Cardiac muscle cell (in vitro differentiated cells and primary cell): Measurements from ENCODE around the gene IQGAP3. TPM values are rescaled to one million over a fixed set of nuclear protein-coding genes. Genes with fewer than 3 reads are reported as not detected.
"Not testable (repeated sequence)": the region's sequence is repeated elsewhere in the genome, so short reads cannot be mapped to it uniquely, and the experiment has no call there.

Source experiments
- DNase-seq, 2 donors: peaks; one replicate each; pipeline versions ENCODE4 v3.0.0 to v3.0.0-alpha.2; 2010 to 2017; ENCODE audit warnings: low read depth in 1 of 2, low spot score in 1 of 2
- H3K27ac ChIP-seq: fragments of 200-600 bp; sonication (generic); 2 replicates; pipeline ENCODE4 v1.5.1; 2016
- H3K27me3 ChIP-seq: fragments of 200-600 bp; sonication (generic); 2 replicates; pipeline ENCODE4 v1.6.0; 2016; ENCODE audit warnings: control low read depth
- H3K36me3 ChIP-seq: fragments of 200-600 bp; sonication (generic); 2 replicates; pipeline ENCODE4 v1.5.1; 2016; ENCODE audit warnings: control low read depth
- H3K4me1 ChIP-seq: fragments of 200-600 bp; sonication (generic); 2 replicates; pipeline ENCODE4 v1.8.1; 2017; ENCODE audit warnings: low read depth, mild to moderate bottlenecking, mixed run types
- H3K4me3 ChIP-seq: fragments of 200-600 bp; sonication (generic); 2 replicates; pipeline ENCODE4 v1.5.1; 2016; ENCODE audit warnings: mild to moderate bottlenecking
- H3K9me3 ChIP-seq: fragments of 200-600 bp; sonication (generic); 2 replicates; pipeline ENCODE4 v1.5.1; 2017; ENCODE audit warnings: low read depth, mild to moderate bottlenecking, control low read depth
- CTCF ChIP-seq: IDR thresholded peaks from 2 replicates; pipeline ENCODE4 v1.5.1; 2012; ENCODE audit warnings: low read depth, mild to moderate bottlenecking, low read length
- polyA plus RNA-seq: library from polyadenylated mRNA; unstranded; fragments of >200 nt; fragmentation: Nextera tagmentation; extraction: Ambion mirVana; gene quantifications from 2 replicates; pipeline ENCODE4 v1.2.1, GENCODE V29; 2016
- total RNA-seq: library from RNA; depleted of rRNA; stranded (reverse); fragments of >200 nt; gene quantifications from 2 replicates; pipeline ENCODE4 v1.2.3, GENCODE V29; 2016

IQGAP3 gene
- total and polyA plus RNA-seq, 2 experiments from 2014 or later: 0.95 to 31.8 TPM

DNA sequence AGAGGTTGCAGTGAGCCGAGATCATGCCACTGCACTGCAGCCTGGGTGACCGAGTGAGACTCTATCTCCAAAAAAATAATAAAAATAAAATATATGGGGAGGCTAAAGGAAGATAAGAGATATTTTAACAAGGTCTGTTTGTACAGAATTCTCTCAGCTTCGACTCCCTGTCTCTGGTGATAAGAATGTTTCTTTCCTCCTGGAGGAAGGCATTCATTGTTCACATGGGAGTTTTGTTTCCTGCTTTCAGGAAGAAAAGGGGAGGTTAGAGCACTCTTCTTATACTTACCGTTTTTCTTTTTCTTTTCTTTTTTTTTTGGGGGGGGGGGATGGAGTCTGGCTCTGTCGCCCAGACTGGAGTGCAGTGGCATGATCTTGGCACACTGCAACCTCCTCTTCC, 17.2 kb upstream of the IQGAP3 start:
- TF ChIP-seq CTCF: no peak
- Histone ChIP-seq H3K27ac (no peak overlapping the region), H3K36me3 (peaks cover 6% of the 10 kb centered on the region), H3K27me3 (no peaks in the 10 kb centered on the region), H3K4me3 (no peak overlapping the region), H3K9me3 (no peaks in the 10 kb centered on the region), H3K4me1 (peaks cover 5% of the 10 kb centered on the region)
- no peak for DNase-seq

- H3K4me1 ChIP-seq: not testable (repeated sequence)
Observed at GRCh38 chr1:156587927-156588326, 15.6 kb upstream of the IQGAP3 start.

DNA sequence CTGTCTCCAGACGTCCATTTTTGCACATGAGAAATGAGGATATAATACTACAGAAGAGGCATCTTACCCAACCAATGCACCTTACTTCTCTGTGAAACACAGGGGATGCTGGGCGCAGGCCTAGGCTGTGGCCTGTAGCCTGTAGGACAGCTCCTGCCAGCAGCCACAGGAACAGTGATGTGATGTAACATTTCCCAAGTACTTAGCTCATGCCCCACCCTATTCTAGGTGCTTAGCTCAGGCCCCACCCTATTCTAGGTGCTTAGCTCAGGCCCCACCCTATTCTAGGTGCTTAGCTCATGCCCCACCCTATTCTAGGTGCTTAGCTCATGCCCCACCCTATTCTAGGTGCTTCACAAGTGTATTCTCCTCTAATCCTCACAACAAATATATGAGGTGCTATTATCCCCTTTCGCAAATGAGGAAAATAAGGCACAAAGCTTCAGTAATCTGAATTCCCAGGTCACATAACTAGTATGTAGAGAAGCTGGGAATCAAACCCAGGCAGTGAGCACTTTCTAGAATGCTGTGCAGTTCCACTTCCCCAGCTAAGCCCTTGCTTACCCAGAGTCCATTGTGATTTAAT, 14.6 kb upstream of the IQGAP3 start:
- no peak for DNase-seq
- Histone ChIP-seq H3K4me3 (no peak overlapping the region), H3K4me1 (no peaks in the 10 kb centered on the region), H3K27ac (no peak overlapping the region), H3K27me3 (no peaks in the 10 kb centered on the region), H3K36me3 (no peaks in the 10 kb centered on the region), H3K9me3 (no peaks in the 10 kb centered on the region)
- TF ChIP-seq CTCF: no peak

More at GRCh38 chr1:156587927-156588326, 15.6 kb upstream of the IQGAP3 start:
- DNase-seq, H3K36me3 ChIP-seq, H3K9me3 ChIP-seq, H3K27me3 ChIP-seq, H3K27ac ChIP-seq, H3K4me3 ChIP-seq: not testable (repeated sequence)

- Histone ChIP-seq H3K4me3 (no peak overlapping the region), H3K36me3 (no peaks in the 10 kb centered on the region), H3K27ac (no peak overlapping the region), H3K27me3 (no peaks in the 10 kb centered on the region), H3K9me3 (no peaks in the 10 kb centered on the region), H3K4me1 (no peaks in the 10 kb centered on the region)
- no peak for TF ChIP-seq CTCF
- DNase-seq: no peak
Observed at GRCh38 chr1:156586323-156586722, 14.0 kb upstream of the IQGAP3 start.

DNA sequence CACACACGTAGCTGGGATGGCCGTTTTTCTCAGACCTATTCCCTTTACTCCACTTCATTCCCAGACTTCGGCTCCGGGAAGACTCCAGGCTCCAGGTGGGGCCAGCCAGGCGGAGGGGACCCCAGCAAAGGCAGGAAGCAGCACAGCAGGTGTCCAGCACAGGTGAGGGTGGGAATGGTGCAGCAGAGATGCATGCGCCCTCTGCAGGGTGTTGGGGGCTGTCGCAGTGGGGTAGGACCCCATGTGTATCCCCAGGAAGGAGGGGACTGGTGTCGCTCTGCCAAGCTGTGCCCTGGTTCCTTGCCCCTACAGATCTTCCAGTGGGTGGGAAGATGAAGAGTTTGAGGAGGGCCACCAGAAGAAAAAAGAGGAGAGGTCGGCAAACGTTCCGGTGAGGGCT, 12.4 kb upstream of the IQGAP3 start:
- Histone ChIP-seq H3K4me3 (no peak overlapping the region), H3K36me3 (no peaks in the 10 kb centered on the region), H3K4me1 (peaks cover 4% of the 10 kb centered on the region), H3K27me3 (no peaks in the 10 kb centered on the region), H3K9me3 (no peaks in the 10 kb centered on the region), H3K27ac (no peak overlapping the region)
- TF ChIP-seq CTCF: no peak
- peak in 1 of 2 donors; percentile 39 for DNase-seq

DNA sequence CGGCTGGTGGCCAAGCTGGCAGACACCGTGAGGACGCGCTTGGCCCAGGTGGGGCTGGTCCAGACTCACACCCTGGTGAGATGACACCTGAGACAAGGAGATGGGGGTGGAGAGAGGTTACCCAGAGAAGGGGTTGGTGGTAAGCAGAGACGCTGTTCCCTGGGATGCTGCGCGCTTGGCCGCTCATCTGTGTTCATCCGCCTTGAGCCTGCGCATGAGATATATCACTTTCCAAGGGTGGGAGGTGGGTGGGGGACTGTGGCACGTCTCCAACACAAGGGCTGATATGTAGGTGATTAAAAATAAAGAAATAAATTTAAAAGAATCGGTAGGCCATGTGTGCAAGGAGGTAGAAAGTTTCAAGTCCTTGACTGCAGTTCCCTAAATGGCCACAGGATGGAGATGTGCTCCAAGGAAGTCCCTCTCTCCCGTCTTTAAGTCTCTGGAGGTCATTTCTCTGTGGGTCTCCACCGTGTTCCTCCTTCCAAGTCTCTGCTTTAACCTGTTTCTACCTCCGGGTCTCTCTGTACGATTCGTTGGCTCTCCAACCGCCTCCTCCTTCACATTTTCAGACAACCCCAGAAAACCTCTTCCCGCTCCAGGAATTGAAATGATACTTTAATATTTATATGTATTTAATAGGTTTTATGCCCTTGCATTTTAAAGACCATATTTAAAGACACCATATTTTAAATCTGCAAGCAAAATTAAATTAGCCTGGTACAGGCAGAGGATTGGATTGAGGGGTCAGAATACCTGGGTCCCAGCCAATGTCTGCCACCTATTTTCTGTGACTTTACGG, 11.7 kb upstream of the IQGAP3 start:
- H3K4me3 ChIP-seq: no peak overlapping the region
- H3K27me3 ChIP-seq: no peaks in the 10 kb centered on the region
- no peak overlapping the region for H3K27ac ChIP-seq
- H3K9me3 ChIP-seq: no peaks in the 10 kb centered on the region
- no peaks in the 10 kb centered on the region for H3K36me3 ChIP-seq
- peaks cover 8% of the 10 kb centered on the region for H3K4me1 ChIP-seq
- TF ChIP-seq CTCF: peak; percentile 90
- DNase-seq: peak; percentile 82 to 89
